ENCODE data around the gene CYP26B1.

- TF ChIP-seq CTCF (IDR thresholded peaks at IDR 0.05) = no peak
- TF ChIP-seq POLR2A (IDR thresholded peaks at IDR 0.05) = no peak
These were observed 30.9 kb upstream of the CYP26B1 start for GRCh38 chr2:72178551-72178950.

All from testis (tissue), 2 donors.